ENCODE data around the gene MUL1. TPM values are rescaled to one million over a fixed set of nuclear protein-coding genes. Genes with fewer than 3 reads are reported as not detected.
A peak's percentile ranks its signal among the peaks of the same experiment; 100 is the strongest.

The MUL1 gene
- total RNA-seq, 1 experiment from 2014 or later: 24.7 TPM

GRCh38 chr1:20507248-20507563, 745 bp downstream of the MUL1 start:
- Histone ChIP-seq H3K9me2 (ENCODE audit: insufficient read depth) (no peaks in the 10 kb centered on the region), H3K9me3 (ENCODE audit: control insufficient read depth in 1 of 2, insufficient read depth in 1 of 2, low read depth in 1 of 2, low read length in 2 of 2) (no peaks in the 10 kb centered on the region), H3K79me2 (ENCODE audit: insufficient read depth, low read length) (peaks cover 54% of the 10 kb centered on the region), H3K4me2 (ENCODE audit: low read length) (peak overlapping the region; percentile 96), H3K27ac (ENCODE audit: low read depth, low read length) (peak overlapping the region; percentile 76), H3K27me3 (ENCODE audit: insufficient read depth, low read length) (no peaks in the 10 kb centered on the region), H3K36me3 (ENCODE audit: control insufficient read depth in 1 of 2, insufficient read depth in 2 of 2, low read length in 2 of 2) (peaks cover 5 to 23% of the 10 kb centered on the region in 2 experiments; a peak in 3 of 4 replicates), H3K9ac (ENCODE audit: low read length) (peak overlapping the region; percentile 92), H4K20me1 (ENCODE audit: insufficient read depth) (no peaks in the 10 kb centered on the region), H2AFZ (ENCODE audit: low read depth, low read length, poor library complexity, severe bottlenecking) (no peak overlapping the region), H3K4me1 (ENCODE audit: control insufficient read depth in 1 of 2, insufficient read depth in 2 of 2, low read length in 2 of 2) (peaks cover 13 to 20% of the 10 kb centered on the region in 2 experiments), H3K4me3 (replicated peaks in 1 of 2; ENCODE audit: low read depth in 1 of 2, low read length in 2 of 2) (peak overlapping the region; percentile 97 to 100)
- peak; percentile 28 for ATAC-seq
- ChIA-PET RAD21 (ENCODE audit: low non-redundant PET in 1 of 2, low total read pairs in 2 of 2, uncharacterized antibody in 2 of 2, unreplicated experiment in 2 of 2) (no interaction called here), POLR2A (no interaction called here), CTCF (no interaction called here)
- intact Hi-C loops (cut with micrococcal nuclease): no loop called here
- no peak for DNase-seq (ENCODE audit: low read depth, low spot score)
- TF ChIP-seq JUND (IDR thresholded peaks at IDR 0.05) (no peak), SP1 (IDR thresholded peaks at IDR 0.05; ENCODE audit: low read depth) (no peak), ZFX (IDR thresholded peaks at IDR 0.05) (no peak), ELF1 (IDR thresholded peaks at IDR 0.05; ENCODE audit: borderline replicate concordance, low read depth) (no peak), SIN3A (IDR thresholded peaks at IDR 0.05; ENCODE audit: low read depth) (no peak), CBX3 (IDR thresholded peaks at IDR 0.05; ENCODE audit: low read depth) (no peak), YY1 (IDR thresholded peaks at IDR 0.05; ENCODE audit: extremely low read depth, insufficient replicate concordance, low read depth, low read length) (no peak), CEBPB (IDR thresholded peaks at IDR 0.05; ENCODE audit: low read depth) (no peak), MAX (IDR thresholded peaks at IDR 0.05) (no peak), ZBTB33 (IDR thresholded peaks at IDR 0.05; ENCODE audit: extremely low read depth, insufficient replicate concordance, low read length) (no peak), EZH2 (IDR thresholded peaks at IDR 0.05) (no peak), ATF3 (IDR thresholded peaks at IDR 0.05) (no peak), RAD21 (IDR thresholded peaks at IDR 0.05; ENCODE audit: low read depth) (no peak), CTCF (IDR thresholded peaks at IDR 0.05 in 2 of 3, conservative IDR thresholded peaks at IDR 0.05 in 1 of 3; ENCODE audit: borderline replicate concordance in 1 of 3, insufficient read depth in 1 of 3, low read depth in 2 of 3, low read length in 2 of 3) (no peak), POLR2A (IDR thresholded peaks at IDR 0.05; ENCODE audit: borderline replicate concordance, extremely low read depth, insufficient read depth, insufficient read length) (no peak)
- BruUV-seq (replicated peaks): no TSS peak
